Fibroblast of skin of right biceps (primary cell): ENCODE results near the gene AP2A1.

Source experiments
- DNase-seq: peaks from one replicate; pipeline ENCODE4 v3.0.0-alpha.2; 2013

AP2A1 gene

DNA sequence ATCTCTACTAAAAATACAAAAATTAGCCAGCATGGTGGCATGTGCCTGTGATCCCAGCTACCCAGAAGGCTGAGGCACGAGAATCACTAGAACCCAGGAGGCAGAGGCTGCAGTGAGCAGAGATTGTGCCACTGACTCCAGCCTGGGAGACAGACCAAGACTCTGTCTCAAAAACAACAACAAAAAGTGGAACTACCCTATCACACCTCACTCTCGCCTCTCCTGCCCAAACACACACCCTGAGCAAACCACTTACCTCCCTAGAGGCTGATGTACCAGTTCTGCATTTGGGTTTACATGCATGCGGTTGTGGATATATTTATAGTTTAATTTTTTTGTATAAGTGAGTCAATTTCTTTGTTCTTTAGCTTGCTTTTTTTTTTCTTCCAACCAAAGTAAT, 76.5 kb downstream of the AP2A1 start:
- no peak for DNase-seq

GRCh38 chr19:49844138-49845095, 77.6 kb downstream of the AP2A1 start:
- no peak for DNase-seq

- DNase-seq: no peak
These were observed 78.6 kb downstream of the AP2A1 start for GRCh38 chr19:49845414-49845813.

DNA sequence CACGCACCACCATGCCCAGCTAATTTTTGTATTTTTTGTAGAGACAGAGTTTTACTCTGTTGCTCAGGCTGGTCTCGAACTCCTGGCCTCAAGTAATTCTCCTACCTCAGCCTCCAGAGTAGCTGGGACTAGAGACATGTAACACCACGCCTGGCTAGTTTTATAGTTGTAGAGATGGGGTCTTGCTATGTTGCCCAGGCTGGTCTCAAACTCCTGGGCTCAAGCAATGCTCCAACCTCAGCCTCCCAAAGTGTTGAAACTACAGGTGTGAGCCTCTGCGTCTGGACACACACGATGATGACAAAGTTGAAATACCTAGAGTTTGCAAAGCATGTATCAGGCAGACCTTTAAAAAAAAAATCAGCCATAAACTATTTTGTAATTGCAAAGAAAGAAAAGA, 79.6 kb downstream of the AP2A1 start:
- no peak for DNase-seq

- peak; percentile 88 for DNase-seq
These were observed 81.2 kb downstream of the AP2A1 start for GRCh38 chr19:49847731-49848696.

DNA sequence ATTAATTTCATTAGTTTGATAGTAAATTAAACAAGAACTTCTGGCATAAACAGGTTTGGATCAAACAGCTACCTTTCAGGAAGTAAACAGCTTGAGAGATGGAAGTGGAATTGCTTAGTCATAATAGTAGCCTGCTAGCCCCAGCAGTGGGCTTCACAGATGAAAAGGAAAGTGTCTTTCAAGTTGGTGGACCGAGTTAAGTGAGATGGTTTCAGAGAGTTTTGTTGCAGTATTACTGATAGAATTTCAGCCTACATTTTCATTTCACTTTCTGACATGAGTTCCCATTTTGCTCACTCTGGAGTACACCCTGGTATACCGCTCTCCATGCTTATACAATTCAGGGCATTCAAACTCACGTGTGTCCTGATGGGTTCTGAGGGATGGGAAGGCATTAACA, 82.1 kb downstream of the AP2A1 start:
- DNase-seq: no peak

DNA sequence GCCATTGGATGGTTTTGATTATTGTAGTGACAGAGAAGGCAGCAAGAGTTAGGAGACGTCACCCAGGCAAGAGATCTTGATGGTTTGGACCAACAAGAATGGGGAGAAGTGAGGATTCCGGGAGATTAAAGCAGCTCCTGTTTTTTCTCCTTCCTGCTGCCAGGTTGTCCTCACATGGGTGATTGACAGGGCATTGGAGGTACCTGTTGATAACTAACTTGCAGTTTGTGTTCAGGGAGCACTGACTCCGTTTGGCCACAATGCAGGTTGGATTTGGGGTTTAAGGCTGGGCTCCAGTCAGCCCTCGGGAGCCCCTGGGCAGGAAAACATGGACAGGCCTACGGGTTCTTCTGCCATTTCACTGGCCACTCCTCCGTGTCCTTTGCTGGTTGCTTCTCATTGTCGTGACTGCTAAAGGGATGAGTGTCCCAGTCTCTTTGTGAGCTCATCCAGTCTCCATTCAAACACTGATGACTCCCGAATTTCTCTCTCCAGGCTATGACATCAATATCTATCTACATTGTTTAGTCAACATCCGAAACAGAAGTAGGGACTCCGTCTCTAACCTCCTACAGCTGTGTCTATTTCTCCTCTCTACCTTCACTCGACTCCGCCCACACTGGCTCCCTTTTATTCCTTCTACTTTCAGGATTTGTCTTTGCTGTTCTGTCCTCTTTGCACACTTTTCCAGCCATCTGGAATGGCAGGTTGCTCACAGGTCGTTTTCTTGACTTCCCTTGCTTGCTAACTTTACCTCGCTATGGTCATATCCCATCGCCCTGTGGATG, 82.8 kb downstream of the AP2A1 start:
- no peak for DNase-seq

DNA sequence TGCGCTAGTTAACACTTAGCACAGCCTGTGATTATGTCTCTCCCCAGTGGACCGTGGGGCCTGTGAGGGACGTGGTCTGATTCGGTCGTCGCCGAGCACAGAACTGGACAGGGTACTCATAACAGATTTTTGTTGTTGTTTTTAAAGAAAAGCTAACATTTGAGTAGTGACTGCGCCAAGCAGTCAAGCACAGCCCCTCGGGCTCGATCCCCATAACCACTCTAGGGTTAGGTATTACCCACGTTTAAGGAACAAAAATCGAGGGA, 83.4 kb downstream of the AP2A1 start:
- no peak for DNase-seq

DNA sequence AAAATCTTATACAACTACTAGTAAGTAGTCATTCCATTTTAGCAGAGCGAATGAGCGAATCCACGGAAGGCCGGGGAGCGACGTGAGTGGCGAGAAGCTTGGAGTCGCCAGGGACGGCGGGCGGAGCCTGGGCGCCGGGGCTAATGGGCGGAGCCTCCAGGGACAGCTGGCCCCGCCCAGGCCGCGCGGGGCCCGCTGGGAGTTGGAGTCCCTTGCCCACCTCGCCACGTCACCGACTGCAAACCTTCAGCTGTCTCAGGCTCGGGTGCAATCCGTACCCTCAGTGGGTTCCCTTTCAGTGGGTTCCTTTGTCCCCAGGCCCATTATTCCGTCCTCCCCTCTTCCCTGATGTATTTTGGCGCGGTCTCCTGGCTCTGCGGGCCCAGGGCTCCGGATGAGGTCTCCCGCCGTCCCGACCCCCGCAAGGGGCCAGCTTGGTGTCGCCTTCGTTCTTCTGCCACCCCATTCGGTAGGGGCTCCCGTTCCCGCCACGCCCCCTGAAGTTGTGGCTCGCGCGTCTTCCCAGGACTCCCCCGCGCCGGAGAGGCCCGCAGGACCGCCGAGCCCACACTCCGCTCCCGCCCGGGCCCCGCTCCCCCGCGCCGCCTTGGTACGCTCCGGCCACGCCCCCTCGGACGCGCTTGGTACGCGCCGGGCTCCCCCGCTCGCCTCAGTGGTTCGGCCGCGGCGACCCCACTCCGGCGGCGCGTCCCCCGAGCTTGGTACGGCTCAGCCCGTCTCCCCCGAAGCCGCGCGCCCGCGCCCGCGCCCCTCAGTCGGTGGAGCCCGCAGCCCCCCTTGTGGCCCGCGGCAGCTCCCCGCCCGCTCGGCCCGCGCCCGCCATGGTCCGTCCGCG, 83.9 kb downstream of the AP2A1 start, which contains the start of gene PTOV1:
Gene PTOV1, plus strand, starts transcription at position 673 of the 856 bp plus-strand sequence.
- DNase-seq: peak; percentile 93

DNA sequence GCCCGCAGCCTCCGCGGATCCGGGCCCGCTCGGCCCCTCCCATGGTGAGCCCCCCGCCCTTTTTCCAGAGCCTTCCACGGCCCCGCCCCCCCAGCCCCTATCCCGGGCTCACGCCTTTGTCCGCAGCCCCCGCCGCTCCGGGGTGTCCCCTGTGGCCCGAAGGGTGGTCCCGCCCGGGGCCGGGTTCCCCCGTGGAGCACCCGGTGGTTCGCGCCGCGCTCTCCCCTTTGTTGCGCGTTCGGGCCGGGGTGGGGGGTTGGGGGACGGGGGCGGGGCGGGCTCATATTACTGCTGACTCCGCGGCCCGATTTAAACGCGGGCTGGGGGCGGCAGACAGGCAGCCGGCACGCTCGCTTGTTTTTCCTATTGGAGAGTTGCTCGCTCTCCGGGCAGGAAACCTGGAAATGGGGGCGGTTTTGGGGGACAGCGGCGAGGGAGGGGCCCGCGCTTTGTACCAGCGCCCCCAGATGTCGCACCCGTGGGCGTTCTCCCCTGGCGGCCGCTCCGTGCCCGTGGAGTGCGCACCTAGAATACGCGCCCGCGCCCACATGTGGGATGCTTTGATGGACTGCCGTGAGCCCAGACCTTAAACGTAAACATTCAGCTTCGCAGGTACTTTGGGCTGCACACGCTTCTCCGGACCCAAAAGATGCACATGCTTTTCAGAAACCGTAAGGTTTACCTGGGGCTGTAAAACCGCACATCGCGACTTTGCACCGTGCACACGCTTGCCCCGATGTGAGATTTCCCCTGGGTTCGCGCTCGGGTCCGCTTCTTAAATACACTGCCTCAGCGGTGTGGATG, 84.9 kb downstream of the AP2A1 start:
- peak; percentile 58 for DNase-seq

GRCh38 chr19:49852631-49853126, 85.9 kb downstream of the AP2A1 start:
- DNase-seq: no peak

DNA sequence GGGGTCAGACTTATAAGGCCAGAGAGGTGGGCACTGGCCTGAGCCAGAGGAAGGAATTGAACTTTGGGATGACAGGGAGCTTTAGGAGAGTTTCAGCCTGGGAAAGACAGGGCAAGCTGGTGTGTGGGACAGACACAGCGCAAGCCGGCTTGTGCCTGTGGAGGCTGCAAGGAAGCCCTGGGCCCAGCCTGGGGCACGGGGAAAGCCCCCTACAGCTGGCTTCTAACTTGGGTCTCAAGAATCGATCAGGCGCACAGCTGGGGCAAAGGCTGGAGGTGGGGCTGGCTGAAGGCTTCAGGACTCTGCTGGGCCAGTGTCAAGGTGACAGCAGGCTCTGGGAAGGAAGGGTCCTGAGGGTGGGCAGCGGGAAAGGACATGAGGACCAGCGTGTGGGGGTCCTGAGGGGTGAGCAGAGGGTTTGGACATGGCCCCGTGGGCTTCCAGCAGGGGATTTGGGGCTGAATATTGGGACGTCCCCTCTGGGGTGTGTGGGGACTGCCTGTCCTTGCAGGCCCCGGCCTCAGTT, 87.1 kb downstream of the AP2A1 start:
- no peak for DNase-seq

GRCh38 chr19:49854378-49855263, 87.8 kb downstream of the AP2A1 start:
- no peak for DNase-seq

DNA sequence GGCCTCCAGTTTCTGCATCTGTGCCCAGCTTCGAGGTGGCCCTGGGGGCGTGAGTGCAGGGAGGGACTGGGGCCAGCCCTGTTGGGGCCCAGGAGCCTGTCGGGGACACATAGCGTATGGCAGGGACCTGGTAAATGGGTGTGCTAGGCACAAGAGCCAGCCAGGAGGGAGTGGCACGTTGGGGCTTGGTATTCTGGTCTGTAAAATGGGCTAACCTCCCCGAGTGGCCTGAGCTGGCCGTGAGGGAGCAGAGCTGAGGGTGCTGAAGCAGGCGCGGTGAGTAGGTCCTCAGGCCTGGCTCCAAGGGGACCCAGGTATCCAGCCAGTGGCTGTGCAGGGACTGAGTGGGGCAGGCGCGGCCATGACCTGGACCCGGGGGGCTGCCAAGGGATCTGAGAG, 88.5 kb downstream of the AP2A1 start:
- DNase-seq: no peak

DNA sequence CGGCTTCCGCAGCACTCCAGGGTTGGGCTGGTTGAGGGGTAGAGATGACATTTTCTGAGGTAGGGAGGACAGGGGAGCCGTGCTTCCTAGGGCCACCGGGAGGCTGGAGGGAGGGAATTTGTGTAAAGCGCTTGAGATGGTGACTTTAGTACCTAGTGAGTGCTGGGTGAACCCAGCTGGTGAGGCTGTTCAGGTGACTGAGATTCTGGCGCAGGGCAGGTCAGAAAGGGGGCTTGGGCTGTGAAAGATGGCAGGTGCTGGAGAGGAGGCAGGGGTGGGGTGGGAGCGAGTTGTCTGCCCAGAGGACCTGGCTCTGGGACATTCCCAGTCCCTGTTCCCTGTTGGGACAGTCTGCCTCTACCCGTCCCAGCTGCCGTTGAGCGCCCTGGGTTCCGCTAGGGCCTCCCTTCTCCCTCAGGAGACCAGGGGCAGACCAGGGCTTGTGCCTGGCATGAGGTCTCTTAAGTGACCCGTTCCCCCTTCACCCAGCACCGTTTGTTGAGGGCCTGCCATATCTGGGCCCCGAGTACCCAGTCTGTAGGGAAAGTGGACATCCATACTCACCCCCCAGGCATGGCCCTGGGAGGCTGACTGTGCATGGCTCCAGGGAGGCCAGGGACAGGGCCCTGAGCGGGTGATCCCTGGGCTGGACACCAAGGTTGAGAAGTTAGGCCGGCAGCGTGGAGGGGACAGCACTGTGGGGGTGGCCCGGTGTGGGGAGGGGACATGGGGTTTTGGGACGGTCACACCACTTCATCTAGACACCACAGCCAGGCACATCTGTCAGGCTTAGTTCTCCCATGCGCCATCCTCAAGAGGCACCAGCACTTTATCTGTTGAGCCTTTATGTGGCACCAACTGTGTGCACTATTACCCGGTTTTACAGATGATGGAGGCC, 89.1 kb downstream of the AP2A1 start:
- DNase-seq: no peak

DNA sequence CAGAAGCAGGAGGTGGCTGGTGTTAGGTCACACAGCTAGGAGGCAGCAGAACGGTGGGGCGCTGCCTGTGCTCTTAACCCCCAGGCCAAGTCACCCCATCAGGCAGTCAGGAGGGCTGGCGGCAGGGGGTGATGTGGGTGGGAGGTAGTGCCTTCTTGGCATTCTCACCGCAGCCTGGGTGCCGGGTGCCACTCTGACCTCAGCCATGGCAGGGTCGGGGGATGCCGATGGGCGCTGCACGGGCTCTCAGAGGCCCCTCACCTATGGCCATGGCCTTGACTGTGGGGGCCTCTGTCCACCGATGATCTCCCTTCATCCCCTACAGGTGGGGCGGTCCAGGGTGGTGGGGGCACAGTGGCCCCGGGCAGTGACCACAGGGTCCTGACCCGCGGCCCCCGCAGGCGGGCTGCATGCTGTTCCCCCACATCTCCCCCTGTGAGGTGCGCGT, 89.8 kb downstream of the AP2A1 start:
- no peak for DNase-seq
